Nephron progenitor cell (in vitro differentiated cells): Measurements from ENCODE around the gene CIB1.

Experiments
- DNase-seq: peaks from one replicate; pipeline ENCODE4 v3.0.0; 2021
- H3K27ac Mint-ChIP-seq: 2 replicates; pipeline ENCODE4 v1.8.0; 2021; ENCODE audit warnings: mild to moderate bottlenecking, moderate library complexity, mixed read lengths
- H3K27me3 Mint-ChIP-seq: 2 replicates; pipeline ENCODE4 v1.8.0; 2021; ENCODE audit warnings: mild to moderate bottlenecking, low read depth, mixed read lengths; ENCODE audit not compliant: poor library complexity
- H3K36me3 Mint-ChIP-seq: 2 replicates; pipeline ENCODE4 v1.8.0; 2021; ENCODE audit warnings: low read depth, mixed read lengths
- H3K4me1 Mint-ChIP-seq: 2 replicates; pipeline ENCODE4 v1.8.0; 2021; ENCODE audit warnings: mixed read lengths
- H3K4me3 Mint-ChIP-seq: 2 replicates; pipeline ENCODE4 v1.8.0; 2021; ENCODE audit warnings: mild to moderate bottlenecking, moderate library complexity, mixed read lengths
- H3K9me3 Mint-ChIP-seq: 2 replicates; pipeline ENCODE4 v1.8.0; 2021; ENCODE audit warnings: mild to moderate bottlenecking, moderate library complexity, mixed read lengths
- TF ChIP-seq, protein P1 (sequence below): fragments of 200-600 bp; sonication (generic); IDR thresholded peaks from 2 replicates; pipeline ENCODE4 v1.5.0; 2021; ENCODE audit warnings: antibody characterized with exemption

Gene CIB1

DNA sequence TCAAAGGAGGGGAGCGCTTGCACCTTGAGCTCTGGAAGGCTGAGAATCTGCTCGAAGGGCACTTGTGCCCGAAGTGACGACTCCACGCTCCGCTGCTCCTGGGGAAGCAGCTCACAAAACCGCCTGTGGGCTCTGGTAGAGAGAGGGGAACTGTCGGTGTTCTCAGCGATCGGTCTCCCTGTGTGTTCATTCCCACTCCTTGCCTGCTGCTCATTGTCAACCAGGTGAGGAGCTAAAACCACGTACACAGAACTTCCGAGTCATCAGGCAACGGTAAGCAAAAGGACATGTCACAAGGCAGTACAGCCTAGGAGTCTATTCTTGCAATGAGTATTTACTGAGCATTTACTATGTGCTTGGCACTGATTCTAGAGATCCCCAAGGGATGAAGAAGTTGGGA, 1.5 kb downstream of the CIB1 start:
- peaks cover 10% of the 10 kb centered on the region for H3K27me3 Mint-ChIP-seq
- no peaks in the 10 kb centered on the region for H3K9me3 Mint-ChIP-seq
- H3K4me1 Mint-ChIP-seq: peaks cover 32% of the 10 kb centered on the region
- peak overlapping the region; percentile 81 for H3K4me3 Mint-ChIP-seq
- DNase-seq: no peak
- no peak overlapping the region for H3K27ac Mint-ChIP-seq
- H3K36me3 Mint-ChIP-seq: peaks cover 28% of the 10 kb centered on the region
- TF ChIP-seq, protein P1, sequence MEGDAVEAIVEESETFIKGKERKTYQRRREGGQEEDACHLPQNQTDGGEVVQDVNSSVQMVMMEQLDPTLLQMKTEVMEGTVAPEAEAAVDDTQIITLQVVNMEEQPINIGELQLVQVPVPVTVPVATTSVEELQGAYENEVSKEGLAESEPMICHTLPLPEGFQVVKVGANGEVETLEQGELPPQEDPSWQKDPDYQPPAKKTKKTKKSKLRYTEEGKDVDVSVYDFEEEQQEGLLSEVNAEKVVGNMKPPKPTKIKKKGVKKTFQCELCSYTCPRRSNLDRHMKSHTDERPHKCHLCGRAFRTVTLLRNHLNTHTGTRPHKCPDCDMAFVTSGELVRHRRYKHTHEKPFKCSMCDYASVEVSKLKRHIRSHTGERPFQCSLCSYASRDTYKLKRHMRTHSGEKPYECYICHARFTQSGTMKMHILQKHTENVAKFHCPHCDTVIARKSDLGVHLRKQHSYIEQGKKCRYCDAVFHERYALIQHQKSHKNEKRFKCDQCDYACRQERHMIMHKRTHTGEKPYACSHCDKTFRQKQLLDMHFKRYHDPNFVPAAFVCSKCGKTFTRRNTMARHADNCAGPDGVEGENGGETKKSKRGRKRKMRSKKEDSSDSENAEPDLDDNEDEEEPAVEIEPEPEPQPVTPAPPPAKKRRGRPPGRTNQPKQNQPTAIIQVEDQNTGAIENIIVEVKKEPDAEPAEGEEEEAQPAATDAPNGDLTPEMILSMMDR: no peak

DNA sequence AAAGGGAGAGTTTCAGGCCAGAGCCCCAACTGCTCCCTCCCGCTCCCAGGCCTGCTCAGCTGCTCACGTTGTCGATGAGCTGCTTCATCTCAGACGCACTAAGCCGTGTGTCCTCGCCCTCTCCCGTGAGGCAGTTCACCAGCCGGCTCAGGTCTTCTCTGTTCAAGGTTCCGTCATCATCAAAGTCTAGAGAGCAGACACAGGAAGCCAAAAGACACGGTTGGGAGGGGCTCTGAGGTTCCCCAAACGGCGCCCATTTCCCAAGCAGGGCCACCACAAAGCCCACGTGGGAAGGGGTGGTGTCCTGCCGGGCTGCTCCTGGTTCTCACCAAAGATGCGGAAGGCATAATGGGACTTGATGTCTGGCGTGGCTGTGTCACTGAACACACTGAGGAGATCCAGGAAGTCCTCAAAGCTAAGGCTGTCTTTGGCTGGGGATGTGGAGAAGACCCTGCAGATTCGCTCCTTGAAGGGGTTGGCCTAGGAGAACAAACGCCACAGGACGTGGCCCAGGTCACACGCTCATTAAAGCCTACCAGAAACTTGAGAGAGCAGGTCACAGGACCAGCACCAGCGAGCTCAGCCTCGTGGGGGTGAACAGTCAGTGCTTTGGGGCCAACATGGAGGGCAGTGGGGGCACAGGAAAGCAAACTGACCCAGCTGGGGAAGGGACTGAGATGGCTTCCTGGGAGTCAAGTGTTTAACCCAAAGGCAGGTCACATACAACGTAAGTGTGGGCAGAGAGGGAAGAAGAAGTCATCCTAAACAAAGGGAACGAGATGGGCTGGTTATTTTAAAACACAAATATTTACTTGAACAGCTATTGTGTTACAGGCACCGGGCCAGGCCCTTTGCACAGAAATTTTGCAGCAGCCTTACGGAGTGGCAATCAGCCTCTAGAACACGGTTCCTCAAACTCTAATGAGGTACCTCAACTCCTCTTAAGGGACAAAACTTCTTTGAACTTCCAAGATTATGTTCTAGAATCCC, 2.4 kb downstream of the CIB1 start:
- Mint-ChIP-seq H3K4me3 (peak overlapping the region; percentile 63), H3K27me3 (peaks cover 10% of the 10 kb centered on the region), H3K36me3 (peaks cover 27% of the 10 kb centered on the region)

DNA sequence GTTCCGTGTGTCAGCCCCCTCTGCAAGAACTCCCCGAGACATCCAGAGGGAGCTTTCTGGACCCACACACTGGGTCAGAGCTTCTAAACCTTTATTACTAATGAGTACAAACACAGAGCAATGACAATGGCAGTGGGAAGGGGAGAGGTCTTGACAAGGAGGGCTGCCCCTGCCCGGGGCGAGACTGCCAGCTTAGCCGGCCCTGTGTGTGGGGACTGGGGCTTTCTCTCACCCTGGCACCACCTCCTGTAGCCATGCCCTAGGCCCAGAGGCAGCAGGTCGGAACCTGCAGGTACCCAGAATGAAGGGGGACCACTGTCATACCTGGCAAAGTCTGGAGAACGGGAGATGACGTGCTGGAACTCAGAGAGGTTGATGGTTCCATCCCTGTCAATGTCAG, 3.1 kb downstream of the CIB1 start:
- peaks cover 10% of the 10 kb centered on the region for H3K27me3 Mint-ChIP-seq

More for the DNA sequence above, 2.4 kb downstream of the CIB1 start:
- no peaks in the 10 kb centered on the region for H3K9me3 Mint-ChIP-seq
- TF ChIP-seq, protein P1: no peak
- H3K27ac Mint-ChIP-seq: peak overlapping the region; percentile 85
- peaks cover 32% of the 10 kb centered on the region for H3K4me1 Mint-ChIP-seq
- no peak for DNase-seq

DNA sequence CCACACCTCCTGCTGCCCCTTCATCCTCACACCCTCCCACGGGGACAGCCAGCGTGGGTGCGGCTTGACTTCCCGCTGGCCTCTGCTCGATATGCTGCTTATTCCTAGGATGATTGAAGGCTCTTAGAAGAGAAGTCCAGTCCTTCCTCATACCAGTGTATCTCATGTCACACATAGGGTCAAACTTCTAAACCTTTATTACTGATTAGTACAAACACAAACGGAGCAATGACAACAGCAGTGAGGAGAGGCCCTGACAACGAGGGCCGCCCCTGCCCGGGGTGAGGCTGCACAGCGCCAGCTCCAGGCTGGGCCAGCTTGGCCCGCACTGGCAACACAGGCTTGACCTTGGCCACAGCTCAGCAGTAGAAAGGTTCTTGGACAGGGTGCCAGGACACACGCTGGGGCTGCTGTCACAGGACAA, 3.7 kb downstream of the CIB1 start:
- DNase-seq: no peak

More for the DNA sequence above, 3.1 kb downstream of the CIB1 start:
- peaks cover 32% of the 10 kb centered on the region for H3K4me1 Mint-ChIP-seq
- no peak for DNase-seq
- H3K36me3 Mint-ChIP-seq: peaks cover 27% of the 10 kb centered on the region
- H3K27ac Mint-ChIP-seq: no peak overlapping the region
- no peak overlapping the region for H3K4me3 Mint-ChIP-seq
- TF ChIP-seq, protein P1: no peak
- no peaks in the 10 kb centered on the region for H3K9me3 Mint-ChIP-seq

DNA sequence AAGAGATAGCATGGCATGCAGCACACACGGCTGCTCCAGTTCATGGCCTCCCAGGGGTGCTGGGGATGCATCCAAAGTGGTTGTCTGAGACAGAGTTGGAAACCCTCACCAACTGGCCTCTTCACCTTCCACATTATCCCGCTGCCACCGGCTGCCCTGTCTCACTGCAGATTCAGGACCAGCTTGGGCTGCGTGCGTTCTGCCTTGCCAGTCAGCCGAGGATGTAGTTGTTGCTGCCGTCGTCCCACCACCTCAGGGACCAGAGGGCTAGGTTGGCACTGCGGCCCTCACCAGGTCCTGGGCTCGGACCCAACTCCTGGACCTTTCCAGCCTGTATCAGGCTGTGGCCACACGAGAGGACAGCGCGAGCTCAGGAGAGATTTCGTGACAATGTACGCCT, 4.8 kb downstream of the CIB1 start:
- Mint-ChIP-seq H3K9me3 (no peaks in the 10 kb centered on the region), H3K4me1 (peaks cover 22% of the 10 kb centered on the region), H3K27ac (peak overlapping the region; percentile 20), H3K27me3 (peaks cover 10% of the 10 kb centered on the region), H3K4me3 (no peak overlapping the region), H3K36me3 (peaks cover 34% of the 10 kb centered on the region)
- DNase-seq: no peak
- TF ChIP-seq, protein P1: no peak

More for the DNA sequence above, 3.7 kb downstream of the CIB1 start:
- Mint-ChIP-seq H3K4me1 (peaks cover 31% of the 10 kb centered on the region), H3K27ac (no peak overlapping the region), H3K27me3 (peaks cover 10% of the 10 kb centered on the region), H3K36me3 (peaks cover 27% of the 10 kb centered on the region), H3K9me3 (no peaks in the 10 kb centered on the region), H3K4me3 (no peak overlapping the region)
- TF ChIP-seq, protein P1: no peak
